ENCODE data around the gene PLXDC2.

DNA sequence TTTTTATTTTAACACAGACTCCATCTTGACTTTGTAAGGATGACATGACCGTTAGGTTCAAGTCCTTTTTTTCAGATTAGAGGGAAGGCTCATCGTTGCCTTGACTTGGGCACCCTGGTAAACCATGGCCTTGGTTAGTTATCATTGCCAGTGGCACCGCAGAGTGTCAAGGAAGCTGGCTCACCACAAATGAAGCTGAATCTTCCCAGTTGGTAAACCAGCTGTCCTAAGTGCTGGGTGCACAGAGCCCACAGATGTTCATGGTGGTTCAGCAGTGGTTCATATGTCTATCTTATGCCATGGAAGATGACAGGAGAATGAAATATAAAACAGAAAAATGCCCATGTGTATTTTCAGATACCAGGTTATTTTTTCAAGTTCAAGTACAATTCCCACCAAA is 273.6 kb downstream of the PLXDC2 start:
- TF ChIP-seq CTCF (IDR thresholded peaks at IDR 0.05) = no peak
- no peak for TF ChIP-seq POLR2AphosphoS5 (IDR thresholded peaks at IDR 0.05; ENCODE audit: insufficient read depth in 1 of 2, low read depth in 1 of 2)

All from vagina (tissue), 2 donors.